Fibroblast of lung (primary cell): ENCODE data around the gene LRRIQ1. TPM values are rescaled to one million over a fixed set of nuclear protein-coding genes. Genes with fewer than 3 reads are reported as not detected.

Source experiments
- DNase-seq, 2 donors: peaks; one replicate each; pipeline versions ENCODE4 v3.0.0 to v3.0.0-alpha.2; 2010; ENCODE audit warnings: low read depth in 2 of 2
- H2AFZ ChIP-seq: 2 replicates; pipeline ENCODE4 v1.5.1; 2012; ENCODE audit warnings: low read length, control low read depth, inconsistent platforms
- H3K27ac ChIP-seq: 2 replicates; pipeline ENCODE4 v1.5.1; 2011; ENCODE audit warnings: low read length, control low read depth; ENCODE audit not compliant: insufficient read depth
- H3K27me3 ChIP-seq: 2 replicates; pipeline ENCODE4 v1.5.1; 2011; ENCODE audit warnings: mild to moderate bottlenecking, low read length; ENCODE audit not compliant: control insufficient read depth, insufficient read depth
- H3K36me3 ChIP-seq: 2 replicates; pipeline ENCODE4 v1.5.1; 2011; ENCODE audit warnings: low read length; ENCODE audit not compliant: control insufficient read depth, insufficient read depth
- H3K4me1 ChIP-seq: 2 replicates; pipeline ENCODE4 v1.5.1; 2011; ENCODE audit warnings: low read length; ENCODE audit not compliant: control insufficient read depth, insufficient read depth; ENCODE audit errors: extremely low read depth
- H3K4me2 ChIP-seq: 2 replicates; pipeline ENCODE4 v1.5.1; 2011; ENCODE audit warnings: low read length, control low read depth; ENCODE audit not compliant: insufficient read depth; ENCODE audit errors: extremely low read depth
- H3K4me3 ChIP-seq, 4 experiments: fragments of 200-600 bp in 1 of 4; sonication (generic) in 1 of 4; replicated peaks in 1 of 4; 2 replicates each; pipeline ENCODE4 v1.5.1; 2011 to 2016; ENCODE audit warnings: low read length in 4 of 4, low read depth in 3 of 4, mild to moderate bottlenecking in 3 of 4, control low read depth in 2 of 4, inconsistent platforms in 1 of 4, mixed read lengths in 1 of 4; ENCODE audit not compliant: insufficient read depth in 1 of 4; ENCODE audit errors: control extremely low read depth in 1 of 4
- H3K79me2 ChIP-seq: 2 replicates; pipeline ENCODE4 v1.5.1; 2012; ENCODE audit warnings: mild to moderate bottlenecking, low read length, inconsistent platforms; ENCODE audit not compliant: control insufficient read depth, insufficient read depth
- H3K9ac ChIP-seq: 2 replicates; pipeline ENCODE4 v1.5.1; 2011; ENCODE audit warnings: mild to moderate bottlenecking, low read length, control low read depth; ENCODE audit not compliant: insufficient read depth
- H3K9me3 ChIP-seq: 2 replicates; pipeline ENCODE4 v1.5.1; 2012; ENCODE audit warnings: low read depth, low read length; ENCODE audit not compliant: control insufficient read depth, insufficient read depth
- H4K20me1 ChIP-seq: 2 replicates; pipeline ENCODE4 v1.5.1; 2011; ENCODE audit warnings: low read length; ENCODE audit not compliant: control insufficient read depth, insufficient read depth; ENCODE audit errors: extremely low read depth
- EZH2 ChIP-seq: IDR thresholded peaks from 2 replicates; pipeline ENCODE4 v1.5.1; 2012; ENCODE audit warnings: low read length, control low read depth, mild to moderate bottlenecking; ENCODE audit errors: missing control alignments
- polyA plus RNA-seq, 2 donors: library from polyadenylated mRNA; depleted of rRNA in 1 of 2; stranded (reverse) in 1 of 2; unstranded in 1 of 2; fragments of >200 nt; gene quantifications; 2 replicates each; pipeline ENCODE4 v1.2.1, GENCODE V29; 2011 to 2012; ENCODE audit warnings: missing spikeins in 1 of 2
- total RNA-seq: library from RNA; depleted of rRNA; stranded (reverse); fragments of >200 nt; gene quantifications from 2 replicates; pipeline ENCODE4 v1.2.1, GENCODE V29; 2014
- TF ChIP-seq, protein P1 (sequence below), 2 donors: IDR thresholded peaks in 1 of 2; conservative IDR thresholded peaks in 1 of 2; 1 replicate in 1 of 2; 2 replicates in 1 of 2; pipeline ENCODE4 v1.5.1; 2011 to 2012; ENCODE audit warnings: low read length in 2 of 2, control low read depth in 1 of 2, inconsistent platforms in 1 of 2, low read depth in 1 of 2, mild to moderate bottlenecking in 1 of 2

The LRRIQ1 gene
- total and polyA plus RNA-seq, 2 donors (not counting 1 experiment from before 2014, with no cell fraction given) = under 0.01 to 0.33 TPM

DNA sequence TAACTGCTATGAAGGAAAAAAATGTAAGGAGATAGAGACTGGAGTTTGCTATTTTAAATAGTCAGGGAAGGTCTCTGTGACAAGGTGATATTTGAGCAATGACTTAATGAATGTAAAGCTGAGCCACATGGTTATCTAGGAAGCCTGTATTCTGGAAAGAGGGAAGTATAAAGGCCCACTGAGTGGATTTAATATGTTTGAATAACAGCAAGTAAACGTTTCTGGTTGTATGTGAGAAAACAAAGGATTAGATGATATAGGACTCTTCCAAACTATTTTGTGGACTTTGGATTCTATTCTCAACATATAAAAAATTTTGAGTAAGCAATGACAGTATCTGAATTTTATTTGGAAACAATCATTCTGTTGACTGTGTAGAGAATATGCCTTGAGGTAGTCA, 5.2 kb downstream of the LRRIQ1 start:
- Histone ChIP-seq H3K4me2 (no peak overlapping the region), H4K20me1 (no peaks in the 10 kb centered on the region), H3K27ac (no peak overlapping the region), H3K4me1 (no peaks in the 10 kb centered on the region), H3K27me3 (no peaks in the 10 kb centered on the region), H3K4me3 (no peak overlapping the region), H2AFZ (no peak overlapping the region), H3K9me3 (no peaks in the 10 kb centered on the region), H3K36me3 (no peaks in the 10 kb centered on the region), H3K79me2 (no peaks in the 10 kb centered on the region), H3K9ac (no peak overlapping the region)
- no peak for DNase-seq
- TF ChIP-seq EZH2 = no peak
- TF ChIP-seq, protein P1, sequence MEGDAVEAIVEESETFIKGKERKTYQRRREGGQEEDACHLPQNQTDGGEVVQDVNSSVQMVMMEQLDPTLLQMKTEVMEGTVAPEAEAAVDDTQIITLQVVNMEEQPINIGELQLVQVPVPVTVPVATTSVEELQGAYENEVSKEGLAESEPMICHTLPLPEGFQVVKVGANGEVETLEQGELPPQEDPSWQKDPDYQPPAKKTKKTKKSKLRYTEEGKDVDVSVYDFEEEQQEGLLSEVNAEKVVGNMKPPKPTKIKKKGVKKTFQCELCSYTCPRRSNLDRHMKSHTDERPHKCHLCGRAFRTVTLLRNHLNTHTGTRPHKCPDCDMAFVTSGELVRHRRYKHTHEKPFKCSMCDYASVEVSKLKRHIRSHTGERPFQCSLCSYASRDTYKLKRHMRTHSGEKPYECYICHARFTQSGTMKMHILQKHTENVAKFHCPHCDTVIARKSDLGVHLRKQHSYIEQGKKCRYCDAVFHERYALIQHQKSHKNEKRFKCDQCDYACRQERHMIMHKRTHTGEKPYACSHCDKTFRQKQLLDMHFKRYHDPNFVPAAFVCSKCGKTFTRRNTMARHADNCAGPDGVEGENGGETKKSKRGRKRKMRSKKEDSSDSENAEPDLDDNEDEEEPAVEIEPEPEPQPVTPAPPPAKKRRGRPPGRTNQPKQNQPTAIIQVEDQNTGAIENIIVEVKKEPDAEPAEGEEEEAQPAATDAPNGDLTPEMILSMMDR (conservative IDR thresholded peaks at IDR 0.05 in 1 of 2, IDR thresholded peaks at IDR 0.05 in 1 of 2; ENCODE audit: low read depth in 1 of 2, low read length in 2 of 2) = no peak

DNA sequence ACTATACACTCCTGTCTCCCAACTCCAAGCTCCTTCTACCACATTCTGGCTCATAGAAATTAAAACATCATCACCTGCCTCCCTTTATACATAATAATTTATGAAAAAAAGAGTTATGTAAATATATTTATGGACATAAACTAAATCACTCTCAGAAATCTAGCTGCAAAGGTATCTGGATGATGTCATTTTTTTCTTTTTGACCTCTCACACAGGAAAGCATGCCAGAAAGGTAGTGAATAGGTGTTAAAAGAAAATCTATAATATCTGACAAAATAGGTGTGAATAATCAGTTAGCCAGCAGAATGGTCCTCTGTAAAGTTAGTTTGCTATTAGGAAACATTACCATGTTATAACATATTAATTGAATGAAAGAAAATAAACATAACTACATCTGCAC, 7.7 kb downstream of the LRRIQ1 start:
- Histone ChIP-seq H3K9ac (no peak overlapping the region), H4K20me1 (no peaks in the 10 kb centered on the region), H3K27me3 (no peaks in the 10 kb centered on the region), H2AFZ (no peak overlapping the region), H3K4me1 (no peaks in the 10 kb centered on the region), H3K27ac (no peak overlapping the region), H3K79me2 (no peaks in the 10 kb centered on the region), H3K9me3 (no peaks in the 10 kb centered on the region), H3K4me2 (no peak overlapping the region), H3K4me3 (no peak overlapping the region), H3K36me3 (no peaks in the 10 kb centered on the region)
- no peak for DNase-seq
- TF ChIP-seq, protein P1 (conservative IDR thresholded peaks at IDR 0.05 in 1 of 2, IDR thresholded peaks at IDR 0.05 in 1 of 2; ENCODE audit: low read depth in 1 of 2, low read length in 2 of 2) = no peak

DNA sequence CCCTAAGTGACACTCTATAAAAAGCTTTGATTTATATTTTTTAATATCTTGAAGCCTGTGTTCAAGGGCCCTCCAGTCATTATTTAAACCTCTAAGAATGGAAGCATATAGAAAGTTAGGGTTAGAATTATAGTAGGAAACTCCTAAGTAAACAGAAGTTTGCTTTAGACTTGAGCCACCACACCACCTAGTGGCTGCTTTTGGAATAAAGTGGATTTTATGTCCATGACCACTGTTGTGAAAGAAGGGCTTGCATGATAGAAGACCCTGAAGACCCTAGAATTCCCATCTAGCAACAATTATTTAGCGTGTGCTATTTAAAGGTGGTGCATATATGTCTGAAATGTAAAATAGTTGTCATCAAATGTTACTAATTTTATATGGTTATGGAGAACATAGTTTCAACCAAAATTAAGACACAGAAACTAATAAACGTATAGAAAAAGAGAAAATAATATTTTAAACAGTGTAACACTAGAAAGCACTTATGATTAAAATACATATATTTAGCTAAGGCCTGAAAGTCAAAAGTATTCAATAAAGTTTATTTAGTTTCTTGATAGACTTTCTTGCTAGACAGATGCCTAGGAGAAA, 21.3 kb downstream of the LRRIQ1 start:
- DNase-seq = peak; percentile 36 to 62
- H3K9ac ChIP-seq = no peak overlapping the region
- no peaks in the 10 kb centered on the region for H3K27me3 ChIP-seq
- no peaks in the 10 kb centered on the region for H3K36me3 ChIP-seq
- no peak overlapping the region for H3K4me2 ChIP-seq
- no peak overlapping the region for H3K4me3 ChIP-seq
- H3K27ac ChIP-seq = no peak overlapping the region
- H3K79me2 ChIP-seq = no peaks in the 10 kb centered on the region
- no peak overlapping the region for H2AFZ ChIP-seq
- no peaks in the 10 kb centered on the region for H4K20me1 ChIP-seq
- no peaks in the 10 kb centered on the region for H3K9me3 ChIP-seq
- TF ChIP-seq, protein P1 (conservative IDR thresholded peaks at IDR 0.05 in 1 of 2, IDR thresholded peaks at IDR 0.05 in 1 of 2; ENCODE audit: low read depth in 1 of 2, low read length in 2 of 2) = peak; percentile 78 to 87
- TF ChIP-seq EZH2 = no peak
- no peaks in the 10 kb centered on the region for H3K4me1 ChIP-seq
